ENCODE data around the gene SURF6. TPM values are rescaled to one million over a fixed set of nuclear protein-coding genes. Genes with fewer than 3 reads are reported as not detected.

SURF6 gene
- total and polyA plus RNA-seq, 2 experiments from 2014 or later = 20.2 to 24.3 TPM

GRCh38 chr9:133361507-133362092 lies 25.6 kb upstream of the SURF6 start:
- Histone ChIP-seq H3K36me3 (replicated peaks; ENCODE audit: insufficient read depth, low read depth) (no peaks in the 10 kb centered on the region), H3K9me2 (replicated peaks; ENCODE audit: insufficient read depth) (no peaks in the 10 kb centered on the region), H3K4me1 (ENCODE audit: insufficient read depth) (peaks cover 14% of the 10 kb centered on the region), H3K79me2 (peaks cover 69% of the 10 kb centered on the region), H3K9me3 (ENCODE audit: low read depth) (no peaks in the 10 kb centered on the region), H4K20me1 (ENCODE audit: insufficient read depth, poor library complexity, severe bottlenecking) (peaks cover 53% of the 10 kb centered on the region), H3K4me3 (no peak overlapping the region), H2AFZ (no peak overlapping the region), H3K4me2 (no peak overlapping the region), H3K27me3 (no peaks in the 10 kb centered on the region), H3K27ac (no peak overlapping the region)
- no peak for TF ChIP-seq EZH2 (IDR thresholded peaks at IDR 0.05; ENCODE audit: borderline replicate concordance)
- TF ChIP-seq EZH2phosphoT487 (IDR thresholded peaks at IDR 0.05; ENCODE audit: low read depth, severe bottlenecking, unreplicated experiment) = no peak
- TF ChIP-seq, protein P1, sequence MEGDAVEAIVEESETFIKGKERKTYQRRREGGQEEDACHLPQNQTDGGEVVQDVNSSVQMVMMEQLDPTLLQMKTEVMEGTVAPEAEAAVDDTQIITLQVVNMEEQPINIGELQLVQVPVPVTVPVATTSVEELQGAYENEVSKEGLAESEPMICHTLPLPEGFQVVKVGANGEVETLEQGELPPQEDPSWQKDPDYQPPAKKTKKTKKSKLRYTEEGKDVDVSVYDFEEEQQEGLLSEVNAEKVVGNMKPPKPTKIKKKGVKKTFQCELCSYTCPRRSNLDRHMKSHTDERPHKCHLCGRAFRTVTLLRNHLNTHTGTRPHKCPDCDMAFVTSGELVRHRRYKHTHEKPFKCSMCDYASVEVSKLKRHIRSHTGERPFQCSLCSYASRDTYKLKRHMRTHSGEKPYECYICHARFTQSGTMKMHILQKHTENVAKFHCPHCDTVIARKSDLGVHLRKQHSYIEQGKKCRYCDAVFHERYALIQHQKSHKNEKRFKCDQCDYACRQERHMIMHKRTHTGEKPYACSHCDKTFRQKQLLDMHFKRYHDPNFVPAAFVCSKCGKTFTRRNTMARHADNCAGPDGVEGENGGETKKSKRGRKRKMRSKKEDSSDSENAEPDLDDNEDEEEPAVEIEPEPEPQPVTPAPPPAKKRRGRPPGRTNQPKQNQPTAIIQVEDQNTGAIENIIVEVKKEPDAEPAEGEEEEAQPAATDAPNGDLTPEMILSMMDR (IDR thresholded peaks at IDR 0.05; ENCODE audit: poor library complexity) = no peak
- no peak for DNase-seq (ENCODE audit: low spot score)
- 91% methylated on average over 13 of the region's 13 CpGs for WGBS (ENCODE audit: low lambda C conversion rate, missing lambda C conversion rate)

- no peak for DNase-seq (ENCODE audit: low spot score)
- H3K4me1 ChIP-seq (ENCODE audit: insufficient read depth) = peaks cover 14% of the 10 kb centered on the region
- no peak overlapping the region for H2AFZ ChIP-seq
- peaks cover 44% of the 10 kb centered on the region for H4K20me1 ChIP-seq (ENCODE audit: insufficient read depth, poor library complexity, severe bottlenecking)
- H3K27ac ChIP-seq = peak overlapping the region; percentile 31
- no peaks in the 10 kb centered on the region for H3K36me3 ChIP-seq (replicated peaks; ENCODE audit: insufficient read depth, low read depth)
- H3K79me2 ChIP-seq = peaks cover 64% of the 10 kb centered on the region
- H3K4me3 ChIP-seq = no peak overlapping the region
- TF ChIP-seq EZH2phosphoT487 (IDR thresholded peaks at IDR 0.05; ENCODE audit: low read depth, severe bottlenecking, unreplicated experiment) = no peak
- TF ChIP-seq, protein P1 (IDR thresholded peaks at IDR 0.05; ENCODE audit: poor library complexity) = no peak
- TF ChIP-seq EZH2 (IDR thresholded peaks at IDR 0.05; ENCODE audit: borderline replicate concordance) = no peak
- no peaks in the 10 kb centered on the region for H3K9me2 ChIP-seq (replicated peaks; ENCODE audit: insufficient read depth)
- 89% methylated on average over 21 of the region's 21 CpGs for WGBS (ENCODE audit: low lambda C conversion rate, missing lambda C conversion rate)
- H3K4me2 ChIP-seq = no peak overlapping the region
- no peaks in the 10 kb centered on the region for H3K9me3 ChIP-seq (ENCODE audit: low read depth)
- no peaks in the 10 kb centered on the region for H3K27me3 ChIP-seq
These were observed 24.7 kb upstream of the SURF6 start for GRCh38 chr9:133360400-133361393.

DNA sequence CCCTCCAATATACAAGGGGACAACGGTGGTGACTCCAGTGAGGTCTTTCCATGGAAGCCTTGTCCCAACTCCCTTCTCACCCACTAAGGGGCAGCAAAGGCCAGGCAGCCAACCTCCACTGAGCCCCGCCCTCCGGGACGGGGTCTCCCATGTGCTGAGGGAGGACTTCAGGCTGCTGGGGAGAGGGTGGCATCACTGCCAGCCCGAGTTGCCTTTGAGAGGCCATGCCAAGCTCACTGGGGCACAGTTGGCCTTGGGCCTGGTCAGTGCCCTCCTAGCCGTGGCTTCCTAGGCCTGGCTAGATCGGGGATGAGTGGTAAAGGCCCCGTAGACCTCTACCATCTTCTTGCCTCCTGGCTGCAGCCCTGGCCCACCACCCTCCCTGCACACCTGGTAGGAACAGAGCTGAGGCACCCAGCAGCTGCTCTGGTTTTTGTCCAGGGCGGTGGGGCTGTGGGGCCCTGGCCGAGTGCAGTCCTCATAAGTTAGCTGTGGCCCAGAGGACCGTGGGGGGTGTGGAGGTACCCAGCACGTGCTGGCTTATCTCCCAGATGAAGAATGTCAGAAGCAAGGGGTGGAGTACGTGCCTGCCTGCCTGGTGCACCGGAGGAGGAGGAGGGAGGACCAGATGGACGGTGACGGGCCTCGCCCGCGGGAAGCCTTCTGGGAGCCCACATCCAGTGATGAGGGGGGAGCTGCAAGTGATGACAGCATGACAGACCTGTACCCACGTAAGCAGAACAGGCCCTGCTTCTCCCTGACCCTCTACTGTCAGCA lies 23.6 kb upstream of the SURF6 start:
- 70% methylated on average over 20 of the region's 20 CpGs for WGBS (ENCODE audit: low lambda C conversion rate, missing lambda C conversion rate)
- H3K36me3 ChIP-seq (replicated peaks; ENCODE audit: insufficient read depth, low read depth) = no peaks in the 10 kb centered on the region
- no peak overlapping the region for H3K27ac ChIP-seq
- H4K20me1 ChIP-seq (ENCODE audit: insufficient read depth, poor library complexity, severe bottlenecking) = peaks cover 33% of the 10 kb centered on the region
- H3K79me2 ChIP-seq = peaks cover 65% of the 10 kb centered on the region
- no peak for TF ChIP-seq EZH2phosphoT487 (IDR thresholded peaks at IDR 0.05; ENCODE audit: low read depth, severe bottlenecking, unreplicated experiment)
- TF ChIP-seq, protein P1 (IDR thresholded peaks at IDR 0.05; ENCODE audit: poor library complexity) = peak; percentile 39
- H3K9me2 ChIP-seq (replicated peaks; ENCODE audit: insufficient read depth) = no peaks in the 10 kb centered on the region
- no peaks in the 10 kb centered on the region for H3K9me3 ChIP-seq (ENCODE audit: low read depth)
- H3K4me3 ChIP-seq = no peak overlapping the region
- H3K4me1 ChIP-seq (ENCODE audit: insufficient read depth) = peaks cover 21% of the 10 kb centered on the region
- H3K4me2 ChIP-seq = no peak overlapping the region
- H3K27me3 ChIP-seq = no peaks in the 10 kb centered on the region
- no peak overlapping the region for H2AFZ ChIP-seq
- DNase-seq (ENCODE audit: low spot score) = peak; percentile 59
